Glutamatergic neuron (in vitro differentiated cells): ENCODE measurements around the gene GNAS-AS1. TPM values are rescaled to one million over a fixed set of nuclear protein-coding genes. Genes with fewer than 3 reads are reported as not detected.

Experiments used
- DNase-seq: peaks from one replicate; pipeline ENCODE4 v3.0.0; 2022
- H3K27ac Mint-ChIP-seq: one replicate; pipeline ENCODE4 v1.8.0; 2020; ENCODE audit warnings: mild to moderate bottlenecking, mixed read lengths, inconsistent platforms; ENCODE audit not compliant: unreplicated experiment
- H3K27me3 Mint-ChIP-seq: one replicate; pipeline ENCODE4 v1.8.0; 2020; ENCODE audit warnings: mild to moderate bottlenecking, moderate library complexity, mixed read lengths, inconsistent platforms; ENCODE audit not compliant: unreplicated experiment
- H3K36me3 Mint-ChIP-seq: one replicate; pipeline ENCODE4 v1.8.0; 2020; ENCODE audit warnings: mild to moderate bottlenecking, mixed read lengths, inconsistent platforms; ENCODE audit not compliant: unreplicated experiment
- H3K4me1 Mint-ChIP-seq: one replicate; pipeline ENCODE4 v1.8.0; 2020; ENCODE audit warnings: mild to moderate bottlenecking, low read depth, mixed read lengths, inconsistent platforms; ENCODE audit not compliant: unreplicated experiment
- H3K4me3 Mint-ChIP-seq: one replicate; pipeline ENCODE4 v1.8.0; 2020; ENCODE audit warnings: mild to moderate bottlenecking, mixed read lengths, inconsistent platforms; ENCODE audit not compliant: unreplicated experiment
- H3K9me3 Mint-ChIP-seq: one replicate; pipeline ENCODE4 v1.8.0; 2020; ENCODE audit warnings: mild to moderate bottlenecking, moderate library complexity, mixed read lengths, inconsistent platforms; ENCODE audit not compliant: unreplicated experiment
- CTCF ChIP-seq: fragments of 200-600 bp; sonication (generic); IDR thresholded peaks from one replicate; pipeline ENCODE4 v1.5.0; 2021; ENCODE audit not compliant: partially characterized antibody, unreplicated experiment
- total RNA-seq: library from RNA; stranded (reverse); fragmentation: NEBNext Ultra II Directional; extraction: Animal tissue kit (Norgen Biotek cat#: 25700); gene quantifications from one replicate; pipeline ENCODE4 v1.2.1, GENCODE V29; 2021; ENCODE audit not compliant: unreplicated experiment

Gene GNAS-AS1
- total RNA-seq, 1 donor from 2014 or later, result 11.7 TPM

GRCh38 chr20:58870293-58871014 is 19.8 kb upstream of the GNAS-AS1 start:
- H3K27me3 Mint-ChIP-seq, result peaks cover 3% of the 10 kb centered on the region
- peak; percentile 81 for DNase-seq
- H3K4me3 Mint-ChIP-seq, result no peak overlapping the region
- no peaks in the 10 kb centered on the region for H3K36me3 Mint-ChIP-seq
- peak; percentile 84 for TF ChIP-seq CTCF
- H3K27ac Mint-ChIP-seq, result no peak overlapping the region
- H3K4me1 Mint-ChIP-seq, result peaks cover 31% of the 10 kb centered on the region
- no peaks in the 10 kb centered on the region for H3K9me3 Mint-ChIP-seq

- H3K4me1 Mint-ChIP-seq, result peaks cover 29% of the 10 kb centered on the region
- H3K36me3 Mint-ChIP-seq, result no peaks in the 10 kb centered on the region
- H3K9me3 Mint-ChIP-seq, result no peaks in the 10 kb centered on the region
- H3K4me3 Mint-ChIP-seq, result no peak overlapping the region
- TF ChIP-seq CTCF, result no peak
- peak; percentile 34 for DNase-seq
- peaks cover 3% of the 10 kb centered on the region for H3K27me3 Mint-ChIP-seq
- peak overlapping the region; percentile 19 for H3K27ac Mint-ChIP-seq
Observed at GRCh38 chr20:58869662-58870227, 19.0 kb upstream of the GNAS-AS1 start.

- Mint-ChIP-seq H3K9me3 (no peaks in the 10 kb centered on the region), H3K36me3 (no peaks in the 10 kb centered on the region), H3K4me1 (peaks cover 29% of the 10 kb centered on the region), H3K4me3 (peak overlapping the region; percentile 55), H3K27ac (peak overlapping the region; percentile 95), H3K27me3 (peaks cover 4% of the 10 kb centered on the region)
- no peak for TF ChIP-seq CTCF
- DNase-seq, result peak; percentile 68
Observed at GRCh38 chr20:58868795-58869194, 18.1 kb upstream of the GNAS-AS1 start.

- TF ChIP-seq CTCF, result no peak
- H3K27ac Mint-ChIP-seq, result no peak overlapping the region
- H3K9me3 Mint-ChIP-seq, result peaks cover 2% of the 10 kb centered on the region
- H3K27me3 Mint-ChIP-seq, result peaks cover 4% of the 10 kb centered on the region
- H3K4me3 Mint-ChIP-seq, result no peak overlapping the region
- peaks cover 36% of the 10 kb centered on the region for H3K4me1 Mint-ChIP-seq
- no peaks in the 10 kb centered on the region for H3K36me3 Mint-ChIP-seq
- no peak for DNase-seq
Observed at GRCh38 chr20:58867211-58867610, 16.5 kb upstream of the GNAS-AS1 start.

GRCh38 chr20:58865843-58866242 is 15.1 kb upstream of the GNAS-AS1 start:
- Mint-ChIP-seq H3K36me3 (no peaks in the 10 kb centered on the region), H3K4me3 (no peak overlapping the region), H3K9me3 (peaks cover 2% of the 10 kb centered on the region), H3K4me1 (peaks cover 36% of the 10 kb centered on the region), H3K27me3 (peaks cover 4% of the 10 kb centered on the region), H3K27ac (no peak overlapping the region)
- TF ChIP-seq CTCF, result no peak
- no peak for DNase-seq
